HG02678 (cell line): ENCODE measurements around the gene SMG9.

ENCODE experiments used
- ATAC-seq: cut with Tn5 transposase; IDR thresholded peaks from one replicate; pipeline ENCODE4 v1.9.1; 2021; ENCODE audit warnings: mild to moderate bottlenecking, moderate library complexity; ENCODE audit not compliant: unreplicated experiment

The SMG9 gene

DNA sequence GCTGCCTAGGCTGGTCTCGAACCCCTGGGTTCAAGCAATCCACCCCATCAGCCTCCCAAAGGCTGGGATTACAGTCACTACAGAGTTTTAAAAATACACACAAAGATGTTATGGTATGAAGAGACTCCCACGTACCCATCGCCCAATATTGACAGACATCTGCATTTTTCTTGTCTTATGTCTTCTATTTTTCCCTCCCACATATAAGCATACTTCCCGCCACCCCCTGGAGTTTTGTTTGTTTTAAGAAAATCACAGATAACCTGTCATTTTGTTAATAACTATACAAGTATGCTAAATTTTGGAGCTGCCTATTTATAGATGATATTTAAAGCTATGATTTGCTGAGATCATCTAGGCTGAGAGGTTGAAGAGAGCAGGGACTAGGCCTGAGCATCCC lies 6.2 kb upstream of the SMG9 start:
- no peak for ATAC-seq

DNA sequence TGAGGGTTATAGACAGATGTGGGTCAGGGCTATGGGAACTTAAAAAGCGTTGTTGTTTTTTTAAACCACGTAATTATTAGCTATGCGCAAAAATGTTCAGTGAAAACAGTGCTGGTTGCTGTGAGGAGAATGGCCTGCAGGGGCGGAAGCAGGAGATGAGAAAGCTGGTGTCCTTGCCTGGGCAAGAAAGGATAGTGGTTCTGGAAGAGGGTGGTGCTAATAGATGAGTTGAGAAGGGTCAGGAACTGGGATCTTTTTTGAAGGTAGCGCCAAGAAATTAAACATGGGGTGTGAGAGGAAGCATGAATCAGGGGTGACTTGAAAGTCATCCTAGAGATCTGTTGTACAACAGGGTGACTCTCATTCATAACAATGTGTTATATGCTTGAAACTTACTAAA lies 4.8 kb upstream of the SMG9 start:
- no peak for ATAC-seq

DNA sequence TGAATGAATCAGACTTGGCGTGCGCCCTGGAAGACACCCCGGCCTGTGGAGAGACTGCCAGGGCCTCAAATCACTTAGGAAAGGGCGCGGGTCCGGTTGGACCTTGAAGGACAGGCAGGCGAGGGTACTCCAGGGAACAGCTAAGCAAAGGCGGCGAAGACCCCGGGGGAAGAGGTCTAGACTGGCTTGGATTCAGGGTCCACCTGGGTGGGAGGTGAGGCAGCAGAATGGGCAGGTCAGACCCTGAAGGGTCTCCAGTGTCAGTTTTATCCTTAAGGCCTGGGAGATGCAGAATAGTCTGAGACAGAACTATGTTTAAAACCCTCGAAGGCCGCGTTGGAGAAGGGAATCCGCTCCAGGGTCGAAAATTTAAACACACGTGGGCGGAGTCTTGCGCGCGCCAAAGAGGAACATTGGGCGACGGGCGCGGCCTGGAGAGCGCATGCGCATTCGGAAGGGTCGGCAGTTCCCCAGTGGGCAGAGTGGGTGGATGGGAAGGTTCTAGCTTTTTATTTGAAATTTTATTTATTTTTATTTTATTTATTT lies 567 bp upstream of the SMG9 start:
- ATAC-seq = peak; percentile 27

DNA sequence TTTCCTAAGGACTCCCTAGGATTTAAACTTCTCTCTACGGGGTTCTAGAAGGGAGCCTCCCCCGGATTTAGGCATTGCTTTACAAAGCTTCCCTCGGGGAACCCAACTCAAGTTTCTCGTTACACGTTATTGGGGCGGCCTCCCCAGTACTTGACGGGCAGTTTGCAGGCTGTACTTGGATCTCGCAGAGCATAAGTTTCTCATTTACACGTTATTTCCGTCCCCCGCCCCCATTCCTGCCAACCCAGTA lies 584 bp downstream of the SMG9 start:
- no peak for ATAC-seq

DNA sequence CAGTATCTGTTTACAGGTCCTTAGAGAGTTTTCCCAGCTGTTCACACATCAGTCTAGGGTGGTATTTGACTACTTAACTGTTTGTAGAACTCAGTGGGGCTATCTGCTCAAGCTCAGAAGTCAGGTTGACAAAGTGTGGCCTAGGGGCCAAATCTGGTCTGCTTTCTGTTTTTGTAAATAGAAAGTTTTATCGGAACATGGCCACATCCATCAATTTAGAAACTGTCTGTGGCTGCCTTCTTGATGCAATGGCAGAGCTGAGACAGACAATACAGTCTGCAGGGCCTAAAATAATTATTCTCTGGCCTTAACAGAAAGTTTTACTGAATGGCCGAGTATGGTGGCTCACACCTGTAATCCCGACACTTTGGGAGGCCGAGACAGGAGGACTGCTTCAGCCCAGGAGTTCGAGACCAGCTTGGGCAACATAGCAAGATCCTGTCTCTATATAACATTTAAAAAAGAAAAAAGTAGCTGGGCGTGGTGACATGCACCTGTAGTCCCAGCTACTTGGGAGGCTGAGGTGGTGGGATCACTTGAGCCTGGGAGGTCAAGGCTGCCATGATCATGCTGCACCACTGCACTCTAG lies 2.4 kb downstream of the SMG9 start:
- no peak for ATAC-seq

DNA sequence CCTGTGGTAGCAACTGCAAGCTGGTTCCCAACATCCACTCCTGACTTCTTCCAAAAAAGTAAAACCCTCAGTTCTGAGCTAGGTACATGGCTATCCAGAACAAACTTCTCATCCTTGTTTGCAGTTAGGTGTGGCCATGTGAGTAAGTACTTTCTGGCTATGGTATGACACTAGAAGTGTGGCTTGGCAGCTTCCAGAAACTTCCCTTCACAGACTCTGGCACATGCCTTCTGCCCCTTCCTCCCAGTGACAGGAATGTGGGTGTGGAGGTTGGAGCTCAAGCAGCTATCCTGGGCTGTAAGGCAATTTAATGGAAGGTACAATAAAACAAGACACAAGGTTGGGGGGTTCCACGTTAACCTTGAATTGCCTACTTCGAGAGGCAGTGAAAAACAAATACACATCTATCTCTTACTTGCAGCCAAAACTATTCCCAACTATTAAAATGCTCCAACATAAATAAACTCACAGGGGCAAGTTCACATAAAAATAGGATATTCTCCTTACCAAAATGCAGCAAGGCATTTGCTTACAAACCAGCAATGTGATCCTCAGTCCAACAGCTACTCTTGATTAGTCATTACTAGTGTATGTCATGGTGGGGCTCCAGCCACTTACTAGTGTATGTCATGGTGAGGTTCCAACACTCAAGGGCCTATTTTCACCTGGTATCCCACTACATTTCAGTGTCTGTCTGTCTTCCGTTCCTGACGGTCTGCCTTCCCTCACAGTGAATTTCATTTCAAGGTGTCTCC lies 3.1 kb downstream of the SMG9 start:
- no peak for ATAC-seq

DNA sequence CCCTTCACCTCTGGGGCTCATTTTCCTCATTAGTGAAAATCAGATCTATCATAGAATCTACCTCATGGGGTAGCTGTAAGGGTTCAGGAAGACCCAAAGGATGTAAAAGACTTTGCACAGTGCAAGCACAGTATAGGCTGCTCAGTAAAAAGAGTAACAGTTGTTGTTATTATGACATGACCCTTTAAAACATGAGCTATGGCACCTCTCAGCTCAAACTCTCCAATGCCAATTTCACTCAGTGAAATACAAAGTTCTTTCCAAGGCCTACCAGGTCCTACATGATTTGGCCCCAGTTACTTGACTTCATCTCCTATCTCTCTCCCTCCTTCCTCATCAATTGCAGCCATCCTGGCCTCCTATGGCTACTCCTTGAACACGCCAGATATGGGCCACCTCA lies 4.9 kb downstream of the SMG9 start:
- no peak for ATAC-seq

DNA sequence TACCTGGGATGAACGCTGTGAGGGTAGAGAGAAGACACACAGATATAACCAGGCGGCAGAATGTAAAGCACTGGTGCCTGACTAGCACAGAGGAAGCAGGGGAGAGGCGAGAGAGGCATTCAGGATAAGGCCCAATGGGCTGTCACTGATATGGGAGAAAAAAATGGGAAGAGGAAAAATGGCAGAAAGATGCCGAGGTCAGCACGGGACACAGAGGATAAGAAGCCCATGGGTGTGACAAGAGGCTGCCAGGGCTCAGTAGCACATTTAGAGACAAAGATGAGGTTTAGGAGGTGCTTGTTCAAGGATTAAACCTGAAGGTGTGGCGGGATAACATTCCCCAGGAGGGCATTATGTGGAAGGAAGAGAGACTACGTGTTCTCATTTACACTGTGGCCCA lies 5.6 kb downstream of the SMG9 start:
- no peak for ATAC-seq

DNA sequence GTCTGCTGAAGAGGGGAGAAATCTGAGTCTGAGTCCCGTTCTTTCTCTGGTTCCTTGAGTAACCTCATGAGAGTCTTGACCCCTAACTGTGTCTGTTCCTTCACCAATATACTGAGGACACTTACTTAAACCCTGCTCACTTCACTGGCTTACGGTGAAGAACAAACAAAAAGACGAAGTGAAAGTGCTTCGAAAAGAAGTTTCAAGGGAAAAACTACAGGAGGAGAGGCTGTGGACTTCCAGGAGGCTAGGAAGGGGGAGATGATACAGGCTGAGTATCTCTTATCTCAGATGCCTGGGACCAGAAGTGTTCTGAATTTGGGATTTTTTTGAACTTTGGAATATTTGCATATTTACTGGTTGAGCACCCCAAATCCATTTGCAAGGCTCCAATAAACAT lies 6.1 kb downstream of the SMG9 start:
- ATAC-seq = no peak

DNA sequence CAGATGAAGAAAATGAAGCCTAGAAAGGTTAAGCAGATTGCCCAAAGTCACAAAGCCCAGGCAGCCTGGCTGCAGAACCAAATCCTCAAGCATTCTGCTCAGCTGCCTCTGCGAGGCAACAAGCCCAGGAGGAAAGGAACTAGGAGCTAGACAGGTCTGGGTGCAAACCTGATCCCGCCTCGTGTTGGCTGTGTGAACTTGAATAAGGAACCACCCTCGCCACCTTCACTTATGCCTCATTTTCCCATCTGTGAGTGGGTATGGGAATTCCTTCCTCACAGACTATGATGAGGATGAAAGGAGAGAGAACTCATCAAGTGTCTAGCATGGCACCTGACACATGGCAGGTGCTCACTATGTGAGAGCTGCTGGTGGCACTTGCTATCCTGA lies 6.6 kb downstream of the SMG9 start:
- no peak for ATAC-seq

DNA sequence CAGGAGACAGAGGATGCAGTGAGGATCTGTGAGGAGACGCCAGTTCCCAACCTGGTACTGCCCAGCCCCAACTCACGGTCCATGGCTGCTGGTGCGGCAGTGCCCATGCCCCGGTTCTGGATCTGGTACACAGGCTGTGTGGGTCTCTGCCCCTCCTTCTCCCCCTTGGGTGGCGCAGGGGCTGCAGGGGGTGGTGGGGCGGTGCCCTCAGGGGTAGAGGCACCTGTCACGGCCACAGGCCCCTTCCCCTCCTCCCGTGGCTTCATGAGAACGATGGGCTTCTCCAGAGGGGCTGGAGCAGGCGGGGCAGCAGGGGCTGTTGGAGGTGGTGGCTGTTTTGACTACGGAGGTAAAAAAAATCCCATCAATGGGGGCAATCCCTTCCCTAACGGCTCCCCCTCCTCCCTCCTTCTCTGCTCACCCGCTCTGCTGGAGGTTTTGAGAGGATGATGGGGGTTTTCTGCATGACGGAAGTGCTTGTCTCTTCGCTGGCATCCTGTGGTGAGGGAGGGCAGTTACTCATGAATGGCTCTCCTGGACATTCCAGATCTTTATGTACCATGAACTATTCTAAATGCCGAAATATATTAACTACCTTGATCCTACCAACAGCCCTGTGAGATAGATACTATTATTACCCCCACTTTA lies 7.1 kb downstream of the SMG9 start:
- ATAC-seq = no peak

DNA sequence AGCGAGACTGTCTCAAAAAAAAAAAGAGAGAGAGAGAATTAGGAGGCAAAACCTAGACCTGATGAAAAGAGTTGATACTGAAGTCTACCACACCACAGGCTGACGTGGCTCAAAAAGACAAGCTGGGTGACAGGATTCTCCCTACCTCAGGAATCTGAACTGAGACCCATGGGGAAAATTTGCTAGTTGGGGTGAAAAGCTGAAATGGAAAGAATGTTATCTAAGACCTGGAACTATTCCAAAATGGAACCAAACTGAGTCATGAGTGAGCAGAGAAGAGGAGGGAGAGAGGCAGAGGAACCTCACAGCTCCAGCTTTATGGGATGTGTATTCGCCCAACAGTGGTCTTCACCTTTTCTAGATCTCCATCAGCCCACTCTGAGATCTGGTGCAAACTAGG lies 11.7 kb downstream of the SMG9 start:
- no peak for ATAC-seq

DNA sequence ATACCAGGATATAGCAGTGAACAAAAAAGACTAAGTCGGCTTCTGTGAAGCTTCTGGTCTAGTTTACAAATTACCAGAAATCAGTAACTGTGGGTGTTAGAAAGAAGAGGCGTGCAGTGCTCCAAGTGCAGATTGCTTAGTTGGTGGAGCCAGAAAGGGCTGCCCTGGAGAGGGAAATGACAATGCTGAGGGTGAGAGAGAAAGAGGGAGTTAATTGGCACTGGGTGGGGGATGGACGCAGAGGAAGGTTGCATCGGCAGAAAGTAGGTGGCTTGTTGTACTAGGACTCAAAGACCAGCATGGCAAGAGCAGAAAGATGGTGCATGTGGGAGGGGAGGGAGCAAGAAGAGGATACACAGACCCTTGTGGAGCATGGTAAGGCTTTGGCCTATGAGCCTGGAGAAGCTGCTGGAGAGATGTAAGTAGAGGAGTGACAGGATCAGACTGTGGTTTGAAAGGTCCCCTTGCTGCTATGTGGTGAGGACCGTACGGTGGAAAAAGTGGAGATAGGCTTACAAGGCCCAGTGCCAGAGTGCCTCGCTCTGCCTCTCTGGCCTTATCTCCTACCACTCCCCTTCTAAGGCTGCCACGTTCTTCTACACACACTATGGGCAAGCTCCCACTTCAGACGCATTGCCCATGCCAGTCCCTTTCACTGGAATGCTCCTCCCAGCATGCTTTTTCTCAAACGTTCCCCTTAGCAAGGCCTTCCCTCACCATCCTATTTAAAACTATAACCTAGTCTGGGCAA lies 13.5 kb downstream of the SMG9 start:
- no peak for ATAC-seq

DNA sequence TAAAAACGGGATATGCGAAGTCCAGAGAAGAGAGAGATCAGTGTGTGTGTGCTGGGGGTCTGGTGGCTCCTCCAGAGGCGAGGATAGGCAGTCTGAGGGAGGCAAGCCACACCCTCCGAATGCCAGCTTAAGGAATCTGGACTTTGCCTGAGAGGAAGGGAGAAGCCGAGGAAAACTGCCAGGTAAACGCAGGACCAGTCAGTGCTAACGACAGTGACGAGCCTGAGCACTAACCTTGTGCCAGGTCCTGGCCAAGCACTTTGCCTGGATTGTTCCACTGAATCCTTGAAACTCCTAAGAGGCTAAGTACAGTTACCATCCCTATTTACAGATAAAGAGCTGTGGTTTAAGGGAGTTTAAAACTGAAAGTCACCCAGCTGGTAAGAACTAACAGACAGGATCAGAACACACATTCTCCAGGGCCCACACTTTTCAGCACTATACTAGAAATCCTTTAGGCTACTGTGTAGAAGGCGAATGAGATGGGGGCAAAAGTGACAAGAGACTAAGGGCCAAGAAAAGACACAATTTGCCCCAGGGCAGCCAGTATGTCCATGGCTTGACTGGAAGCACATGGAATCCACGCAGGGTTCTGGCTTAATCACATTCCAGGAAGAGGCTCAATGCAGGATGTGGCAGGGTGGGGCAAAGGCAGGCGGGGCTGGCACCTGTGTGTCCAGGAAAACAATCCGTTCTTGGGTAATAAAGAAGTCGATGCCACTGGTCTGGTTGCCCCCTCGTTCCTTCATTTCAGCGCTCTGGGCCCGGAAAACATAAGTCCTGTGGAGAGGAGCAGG lies 15.1 kb downstream of the SMG9 start:
- no peak for ATAC-seq

DNA sequence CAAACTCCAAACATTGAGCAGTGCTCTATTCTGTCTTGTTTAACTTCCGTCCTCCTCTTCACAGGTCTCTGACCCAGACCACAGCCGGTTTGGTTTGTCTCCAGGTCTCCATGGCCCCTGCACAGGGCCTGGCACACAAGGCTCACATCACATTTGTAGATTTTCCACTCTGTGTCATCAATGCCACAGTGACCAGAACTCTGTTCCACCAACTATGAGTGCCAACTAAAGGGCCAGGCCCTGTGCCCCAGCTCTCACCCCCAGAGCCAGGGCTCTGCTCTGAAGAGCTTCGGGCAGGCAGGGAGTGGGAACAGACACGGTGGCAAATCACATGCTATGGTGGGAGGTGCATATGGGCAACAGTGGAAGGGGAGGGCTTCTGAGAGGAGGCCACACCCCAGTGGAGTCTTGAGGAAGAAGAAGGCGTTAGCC lies 16.0 kb downstream of the SMG9 start:
- no peak for ATAC-seq

DNA sequence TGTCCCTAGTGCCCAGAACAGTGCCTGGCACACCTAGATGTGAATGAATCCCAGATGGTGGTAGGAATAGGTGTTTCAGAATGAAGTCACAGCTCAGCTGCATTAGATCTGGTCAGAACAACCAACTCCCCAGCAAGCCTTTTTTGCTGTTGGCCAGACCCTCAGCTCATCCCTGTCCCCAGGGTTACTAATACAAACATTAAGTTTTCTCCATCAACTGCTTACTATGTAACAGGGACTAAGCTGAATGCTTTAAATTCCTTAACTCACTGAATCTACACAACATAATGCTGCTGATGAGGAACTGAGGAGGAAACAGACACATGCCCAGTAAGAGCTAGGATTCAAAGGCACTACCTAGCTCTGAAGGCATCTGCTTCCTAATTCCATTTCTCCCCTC lies 18.8 kb downstream of the SMG9 start:
- no peak for ATAC-seq

DNA sequence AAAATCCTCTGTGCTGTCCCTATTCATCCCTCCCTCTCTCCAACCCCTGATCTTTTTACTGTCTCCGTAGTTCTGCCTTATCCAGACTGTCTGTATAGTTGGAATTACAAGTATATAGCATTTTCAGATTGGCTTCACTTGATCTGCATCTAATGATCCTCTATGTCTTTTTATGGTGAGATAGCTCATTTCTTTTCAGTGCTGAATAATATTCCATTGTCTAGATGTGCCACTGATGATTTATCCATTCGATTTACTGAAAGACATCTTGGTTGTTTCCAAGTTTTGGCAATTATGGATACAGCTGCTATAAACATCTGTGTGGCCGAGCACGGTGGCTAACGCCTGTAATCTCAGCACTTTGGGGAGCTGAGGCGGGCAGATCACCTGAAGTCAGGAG lies 19.7 kb downstream of the SMG9 start:
- ATAC-seq = no peak

DNA sequence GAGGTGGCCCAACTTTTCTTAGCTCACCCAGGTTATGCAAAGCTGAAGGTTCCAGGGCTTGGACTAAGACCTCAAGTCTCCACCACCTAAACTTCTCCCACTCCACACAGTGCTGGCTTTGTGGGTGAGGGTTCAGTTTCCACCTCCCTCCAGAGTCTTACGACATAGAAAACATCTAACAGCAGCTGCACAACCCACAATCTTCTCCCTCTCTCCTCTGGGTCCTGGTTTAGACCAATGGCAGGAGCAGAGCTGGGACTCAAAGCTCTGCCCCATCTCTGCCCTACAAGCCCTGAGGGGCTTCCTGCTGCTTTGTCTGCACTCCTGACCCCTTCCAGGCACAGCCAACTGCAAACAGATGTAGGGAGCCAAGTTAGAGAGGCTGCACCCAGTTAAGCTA lies 22.9 kb downstream of the SMG9 start:
- no peak for ATAC-seq

DNA sequence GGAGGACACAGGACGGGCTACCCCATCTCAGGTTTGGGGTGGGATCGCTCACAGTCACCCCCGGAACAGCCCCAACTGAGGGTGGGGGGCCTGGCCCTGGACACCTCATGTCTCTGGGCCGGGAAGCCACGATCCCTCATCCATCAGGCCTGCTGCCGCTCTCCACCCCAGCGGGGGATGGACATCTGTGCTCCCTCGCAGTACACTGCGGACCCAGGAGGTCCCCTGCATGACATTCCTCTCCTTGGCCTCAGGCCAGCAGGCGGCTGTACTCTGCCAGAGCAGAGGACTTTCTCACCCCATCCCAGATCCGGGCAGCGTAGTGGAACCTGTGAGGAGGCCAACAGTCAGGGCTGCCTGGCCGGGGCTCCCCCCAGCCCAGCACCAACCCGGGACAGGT lies 23.4 kb downstream of the SMG9 start:
- no peak for ATAC-seq

DNA sequence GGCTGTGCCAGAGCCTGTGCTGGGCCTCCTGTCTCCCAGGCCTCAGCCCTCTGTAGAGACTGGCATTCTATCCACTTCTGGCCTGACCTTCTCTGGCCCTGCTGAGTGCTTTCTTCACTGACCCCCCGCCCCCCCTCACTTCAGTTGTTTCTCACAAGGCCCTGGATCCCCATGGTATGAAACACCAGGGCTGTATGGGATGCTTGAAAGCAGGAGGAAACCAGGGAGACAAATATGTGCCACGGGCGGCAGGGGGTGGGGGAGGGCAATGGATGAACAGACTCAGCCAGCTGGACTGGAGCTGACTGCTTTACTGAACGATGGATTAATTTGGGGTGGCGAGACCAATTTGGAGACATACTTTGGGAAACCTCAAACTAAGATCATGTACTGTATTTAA lies 24.8 kb downstream of the SMG9 start:
- no peak for ATAC-seq

DNA sequence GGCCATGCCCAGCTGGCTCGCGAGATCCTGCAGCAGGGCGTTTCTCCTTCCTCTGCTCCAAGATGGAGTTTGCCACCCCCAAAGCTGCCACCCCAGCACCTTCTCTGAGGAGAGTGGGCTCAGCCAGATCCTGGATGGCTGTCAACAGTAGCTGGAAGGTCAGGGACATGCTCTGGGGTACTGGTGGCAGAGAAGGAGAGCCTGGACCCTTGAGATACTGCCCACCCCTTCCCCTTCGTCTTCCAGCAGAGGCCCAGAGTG lies 27.2 kb downstream of the SMG9 start:
- ATAC-seq = no peak
